ENCODE measurements around the gene ZBTB16.

DNA sequence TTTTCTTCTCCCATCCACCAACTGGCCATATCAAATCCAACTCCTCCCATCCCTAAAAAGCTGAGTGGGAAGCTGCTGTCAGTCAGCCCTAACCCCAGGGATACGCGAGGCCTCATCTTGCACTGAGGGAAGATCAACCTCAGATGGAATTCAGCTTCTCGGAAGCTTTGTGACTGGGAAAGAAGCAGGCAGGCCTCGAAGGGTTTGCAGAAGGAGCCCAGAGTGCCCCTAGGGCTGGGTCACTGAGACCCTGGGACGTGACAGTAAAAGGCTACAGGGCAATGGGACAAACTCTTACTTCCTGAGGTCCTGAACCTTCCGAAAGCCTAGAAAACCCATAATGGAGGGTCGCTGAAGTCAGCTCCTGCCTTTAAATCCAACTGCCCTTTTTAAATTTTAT is 202.3 kb downstream of the ZBTB16 start:
- TF ChIP-seq, protein P1, sequence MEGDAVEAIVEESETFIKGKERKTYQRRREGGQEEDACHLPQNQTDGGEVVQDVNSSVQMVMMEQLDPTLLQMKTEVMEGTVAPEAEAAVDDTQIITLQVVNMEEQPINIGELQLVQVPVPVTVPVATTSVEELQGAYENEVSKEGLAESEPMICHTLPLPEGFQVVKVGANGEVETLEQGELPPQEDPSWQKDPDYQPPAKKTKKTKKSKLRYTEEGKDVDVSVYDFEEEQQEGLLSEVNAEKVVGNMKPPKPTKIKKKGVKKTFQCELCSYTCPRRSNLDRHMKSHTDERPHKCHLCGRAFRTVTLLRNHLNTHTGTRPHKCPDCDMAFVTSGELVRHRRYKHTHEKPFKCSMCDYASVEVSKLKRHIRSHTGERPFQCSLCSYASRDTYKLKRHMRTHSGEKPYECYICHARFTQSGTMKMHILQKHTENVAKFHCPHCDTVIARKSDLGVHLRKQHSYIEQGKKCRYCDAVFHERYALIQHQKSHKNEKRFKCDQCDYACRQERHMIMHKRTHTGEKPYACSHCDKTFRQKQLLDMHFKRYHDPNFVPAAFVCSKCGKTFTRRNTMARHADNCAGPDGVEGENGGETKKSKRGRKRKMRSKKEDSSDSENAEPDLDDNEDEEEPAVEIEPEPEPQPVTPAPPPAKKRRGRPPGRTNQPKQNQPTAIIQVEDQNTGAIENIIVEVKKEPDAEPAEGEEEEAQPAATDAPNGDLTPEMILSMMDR (conservative IDR thresholded peaks at IDR 0.05; ENCODE audit: low read depth in 2 of 2), result no peak
- no peak for TF ChIP-seq POLR2AphosphoS5 (IDR thresholded peaks at IDR 0.05; ENCODE audit: low read depth)
- TF ChIP-seq, protein P2, sequence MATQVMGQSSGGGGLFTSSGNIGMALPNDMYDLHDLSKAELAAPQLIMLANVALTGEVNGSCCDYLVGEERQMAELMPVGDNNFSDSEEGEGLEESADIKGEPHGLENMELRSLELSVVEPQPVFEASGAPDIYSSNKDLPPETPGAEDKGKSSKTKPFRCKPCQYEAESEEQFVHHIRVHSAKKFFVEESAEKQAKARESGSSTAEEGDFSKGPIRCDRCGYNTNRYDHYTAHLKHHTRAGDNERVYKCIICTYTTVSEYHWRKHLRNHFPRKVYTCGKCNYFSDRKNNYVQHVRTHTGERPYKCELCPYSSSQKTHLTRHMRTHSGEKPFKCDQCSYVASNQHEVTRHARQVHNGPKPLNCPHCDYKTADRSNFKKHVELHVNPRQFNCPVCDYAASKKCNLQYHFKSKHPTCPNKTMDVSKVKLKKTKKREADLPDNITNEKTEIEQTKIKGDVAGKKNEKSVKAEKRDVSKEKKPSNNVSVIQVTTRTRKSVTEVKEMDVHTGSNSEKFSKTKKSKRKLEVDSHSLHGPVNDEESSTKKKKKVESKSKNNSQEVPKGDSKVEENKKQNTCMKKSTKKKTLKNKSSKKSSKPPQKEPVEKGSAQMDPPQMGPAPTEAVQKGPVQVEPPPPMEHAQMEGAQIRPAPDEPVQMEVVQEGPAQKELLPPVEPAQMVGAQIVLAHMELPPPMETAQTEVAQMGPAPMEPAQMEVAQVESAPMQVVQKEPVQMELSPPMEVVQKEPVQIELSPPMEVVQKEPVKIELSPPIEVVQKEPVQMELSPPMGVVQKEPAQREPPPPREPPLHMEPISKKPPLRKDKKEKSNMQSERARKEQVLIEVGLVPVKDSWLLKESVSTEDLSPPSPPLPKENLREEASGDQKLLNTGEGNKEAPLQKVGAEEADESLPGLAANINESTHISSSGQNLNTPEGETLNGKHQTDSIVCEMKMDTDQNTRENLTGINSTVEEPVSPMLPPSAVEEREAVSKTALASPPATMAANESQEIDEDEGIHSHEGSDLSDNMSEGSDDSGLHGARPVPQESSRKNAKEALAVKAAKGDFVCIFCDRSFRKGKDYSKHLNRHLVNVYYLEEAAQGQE (IDR thresholded peaks at IDR 0.05; ENCODE audit: unreplicated experiment), result no peak
- TF ChIP-seq EZH2 (IDR thresholded peaks at IDR 0.05; ENCODE audit: low read depth, unreplicated experiment), result no peak
- TF ChIP-seq EZH2phosphoT487 (IDR thresholded peaks at IDR 0.05; ENCODE audit: unreplicated experiment), result no peak
- TF ChIP-seq CREB1 (CRISPR knock-in tag; IDR thresholded peaks at IDR 0.05; ENCODE audit: low read depth), result no peak

All from GM23338 (cell line).